ENCODE results near the gene MATCAP1.

DNA sequence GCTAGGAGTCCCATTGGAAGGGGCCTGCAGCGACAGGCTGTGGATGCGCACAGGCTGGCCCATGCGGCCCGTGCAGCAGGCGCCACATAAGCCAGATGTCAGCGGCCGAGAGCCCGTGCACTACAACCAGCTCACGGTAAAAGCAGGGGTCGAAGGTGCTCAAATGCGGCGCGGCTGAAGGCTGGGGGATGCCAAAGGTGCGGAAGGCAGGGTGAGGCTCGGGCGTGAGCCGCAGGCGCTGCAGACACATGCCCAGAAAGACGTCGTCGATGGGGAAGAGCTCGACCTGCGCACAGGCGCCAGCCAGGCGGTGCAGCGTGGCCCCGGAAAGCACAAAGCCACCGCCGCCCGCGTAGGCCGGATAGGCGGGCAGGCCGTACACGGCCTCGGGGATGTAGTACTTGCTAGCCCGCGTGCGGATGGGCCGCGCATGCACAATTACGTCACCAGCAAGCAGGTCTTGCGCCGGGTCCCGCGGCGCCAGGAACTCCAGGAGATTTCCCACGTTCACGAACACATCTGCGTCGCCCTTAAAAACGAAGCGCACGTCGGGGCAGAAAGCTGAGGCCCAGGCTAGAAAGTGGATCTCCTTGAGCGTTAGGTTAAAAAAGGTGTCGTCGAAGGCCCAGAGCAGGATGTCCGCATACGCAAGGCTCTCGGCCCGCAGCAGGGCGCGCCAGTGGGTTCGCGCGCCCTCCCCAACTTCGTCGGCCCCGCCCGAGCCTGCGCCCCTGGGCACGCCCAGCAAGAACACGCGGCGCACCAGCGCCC is 34.3 kb downstream of the MATCAP1 start:
- TF ChIP-seq, protein P1, sequence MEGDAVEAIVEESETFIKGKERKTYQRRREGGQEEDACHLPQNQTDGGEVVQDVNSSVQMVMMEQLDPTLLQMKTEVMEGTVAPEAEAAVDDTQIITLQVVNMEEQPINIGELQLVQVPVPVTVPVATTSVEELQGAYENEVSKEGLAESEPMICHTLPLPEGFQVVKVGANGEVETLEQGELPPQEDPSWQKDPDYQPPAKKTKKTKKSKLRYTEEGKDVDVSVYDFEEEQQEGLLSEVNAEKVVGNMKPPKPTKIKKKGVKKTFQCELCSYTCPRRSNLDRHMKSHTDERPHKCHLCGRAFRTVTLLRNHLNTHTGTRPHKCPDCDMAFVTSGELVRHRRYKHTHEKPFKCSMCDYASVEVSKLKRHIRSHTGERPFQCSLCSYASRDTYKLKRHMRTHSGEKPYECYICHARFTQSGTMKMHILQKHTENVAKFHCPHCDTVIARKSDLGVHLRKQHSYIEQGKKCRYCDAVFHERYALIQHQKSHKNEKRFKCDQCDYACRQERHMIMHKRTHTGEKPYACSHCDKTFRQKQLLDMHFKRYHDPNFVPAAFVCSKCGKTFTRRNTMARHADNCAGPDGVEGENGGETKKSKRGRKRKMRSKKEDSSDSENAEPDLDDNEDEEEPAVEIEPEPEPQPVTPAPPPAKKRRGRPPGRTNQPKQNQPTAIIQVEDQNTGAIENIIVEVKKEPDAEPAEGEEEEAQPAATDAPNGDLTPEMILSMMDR (optimal IDR thresholded peaks at IDR 0.05 in 1 of 3, IDR thresholded peaks at IDR 0.05 in 1 of 3, conservative IDR thresholded peaks at IDR 0.05 in 1 of 3; ENCODE audit: extremely low read depth in 1 of 3, insufficient read depth in 2 of 3, low read length in 3 of 3): no peak
- TF ChIP-seq EZH2 (IDR thresholded peaks at IDR 0.05; ENCODE audit: low read length): no peak
